Liver (tissue), 9 donors: Measurements from ENCODE around the gene FRK. TPM values are rescaled to one million over a fixed set of nuclear protein-coding genes. Genes with fewer than 3 reads are reported as not detected.
"Not testable (repeated sequence)": the region's sequence is repeated elsewhere in the genome, so short reads cannot be mapped to it uniquely, and the experiment has no call there.

Source experiments
- DNase-seq: peaks from one replicate; pipeline ENCODE4 v3.0.0-alpha.2; 2017; ENCODE audit warnings: low spot score
- H3K27ac ChIP-seq, 2 donors: one replicate each; pipeline ENCODE4 v1.7.0; 2013; ENCODE audit warnings: inconsistent platforms in 2 of 2, low read length in 2 of 2, control low read depth in 1 of 2, low read depth in 1 of 2, mild to moderate bottlenecking in 1 of 2
- H3K27me3 ChIP-seq, 4 donors: one replicate each; pipeline versions ENCODE4 v1.6.1 to v1.7.0; 2013; ENCODE audit warnings: low read length in 3 of 4, inconsistent platforms in 1 of 4, mild to moderate bottlenecking in 1 of 4, moderate library complexity in 1 of 4; ENCODE audit not compliant: control insufficient read depth in 4 of 4, insufficient read depth in 4 of 4
- H3K36me3 ChIP-seq, 4 donors: one replicate each; pipeline versions ENCODE4 v1.6.1 to v1.7.0; 2013; ENCODE audit warnings: low read length in 3 of 4, mild to moderate bottlenecking in 3 of 4, low read depth in 1 of 4, moderate library complexity in 1 of 4; ENCODE audit not compliant: control insufficient read depth in 4 of 4, insufficient read depth in 3 of 4
- H3K4me1 ChIP-seq, 4 donors: one replicate each; pipeline versions ENCODE4 v1.6.1 to v1.7.0; 2013; ENCODE audit warnings: low read length in 3 of 4, mild to moderate bottlenecking in 3 of 4, moderate library complexity in 1 of 4; ENCODE audit not compliant: control insufficient read depth in 4 of 4, insufficient read depth in 4 of 4
- H3K4me3 ChIP-seq, 3 donors: one replicate each; pipeline versions ENCODE4 v1.6.1 to v1.7.0; 2013; ENCODE audit warnings: low read length in 3 of 3, control low read depth in 1 of 3, low read depth in 1 of 3, mild to moderate bottlenecking in 1 of 3
- H3K9ac ChIP-seq, 2 donors: one replicate each; pipeline ENCODE4 v1.7.0; 2013; ENCODE audit warnings: low read length in 2 of 2, mild to moderate bottlenecking in 2 of 2, moderate library complexity in 2 of 2, control low read depth in 1 of 2, low read depth in 1 of 2
- H3K9me3 ChIP-seq, 4 donors: one replicate each; pipeline versions ENCODE4 v1.6.1 to v1.7.0; 2013; ENCODE audit warnings: low read length in 3 of 4; ENCODE audit not compliant: control insufficient read depth in 4 of 4
- ATF3 ChIP-seq: IDR thresholded peaks from 2 replicates; pipeline ENCODE4 v1.6.1; 2016; ENCODE audit warnings: antibody characterized with exemption
- EGR1 ChIP-seq, 2 donors: IDR thresholded peaks; 2 replicates each; pipeline ENCODE4 v1.6.1; 2016 to 2018; ENCODE audit warnings: antibody characterized with exemption in 2 of 2, low read depth in 2 of 2
- FOXA1 ChIP-seq: IDR thresholded peaks from 2 replicates; pipeline ENCODE4 v1.6.1; 2016; ENCODE audit warnings: antibody characterized with exemption
- FOXA2 ChIP-seq: IDR thresholded peaks from 2 replicates; pipeline ENCODE4 v1.6.1; 2016; ENCODE audit warnings: antibody characterized with exemption
- GABPA ChIP-seq, 2 donors: IDR thresholded peaks in 1 of 2; conservative IDR thresholded peaks in 1 of 2; 2 replicates each; pipeline ENCODE4 v1.6.1; 2016; ENCODE audit warnings: antibody characterized with exemption in 2 of 2, mild to moderate bottlenecking in 1 of 2, moderate library complexity in 1 of 2
- HNF4A ChIP-seq, 2 donors: conservative IDR thresholded peaks; 2 replicates each; pipeline ENCODE4 v1.6.1; 2016; ENCODE audit warnings: antibody characterized with exemption in 2 of 2, mild to moderate bottlenecking in 2 of 2
- HNF4G ChIP-seq: IDR thresholded peaks from 2 replicates; pipeline ENCODE4 v1.6.1; 2016; ENCODE audit warnings: antibody characterized with exemption
- JUND ChIP-seq, 2 donors: IDR thresholded peaks; 2 replicates each; pipeline ENCODE4 v1.6.1; 2016; ENCODE audit warnings: antibody characterized with exemption in 2 of 2
- MAX ChIP-seq: IDR thresholded peaks from 2 replicates; pipeline ENCODE4 v1.6.1; 2016; ENCODE audit warnings: antibody characterized with exemption
- NR2F2 ChIP-seq: IDR thresholded peaks from 2 replicates; pipeline ENCODE4 v1.6.1; 2016; ENCODE audit warnings: antibody characterized with exemption
- RAD21 ChIP-seq, 2 donors: IDR thresholded peaks; 2 replicates each; pipeline ENCODE4 v1.6.1; 2016; ENCODE audit warnings: antibody characterized with exemption in 2 of 2, mild to moderate bottlenecking in 2 of 2
- RXRA ChIP-seq, 2 donors: IDR thresholded peaks; 2 replicates each; pipeline ENCODE4 v1.6.1; 2017 to 2018; ENCODE audit warnings: antibody characterized with exemption in 2 of 2, mild to moderate bottlenecking in 1 of 2
- SP1 ChIP-seq: IDR thresholded peaks from 2 replicates; pipeline ENCODE4 v1.6.1; 2018; ENCODE audit warnings: antibody characterized with exemption, mild to moderate bottlenecking
- TAF1 ChIP-seq: conservative IDR thresholded peaks from 2 replicates; pipeline ENCODE4 v1.6.1; 2016; ENCODE audit warnings: antibody characterized with exemption, mild to moderate bottlenecking
- YY1 ChIP-seq: IDR thresholded peaks from 2 replicates; pipeline ENCODE4 v1.6.1; 2016; ENCODE audit warnings: antibody characterized with exemption, mild to moderate bottlenecking
- ZBTB33 ChIP-seq: IDR thresholded peaks from 2 replicates; pipeline ENCODE4 v1.6.1; 2016; ENCODE audit warnings: antibody characterized with exemption
- WGBS: extraction: QIAGEN DNeasy Blood & Tissue Kit; methylation state at CpG from one replicate; pipeline ENCODE4 v1.1.7; 2013; 5-methylcytosine and 5-hydroxymethylcytosine counted together
- polyA plus RNA-seq, 2 donors: library from polyadenylated mRNA; stranded (reverse) in 1 of 2; unstranded in 1 of 2; fragments of 200-250 nt in 1 of 2; fragments of >200 nt in 1 of 2; fragmentation: Nextera tagmentation in 1 of 2; extraction: Ambion mirVana in 1 of 2; gene quantifications; one replicate each; pipeline versions ENCODE4 v1.2.1 to v1.2.3, GENCODE V29; 2013 to 2015
- total RNA-seq, 2 donors: library from RNA; depleted of rRNA; stranded (reverse); fragments of >200 nt; gene quantifications; one replicate each; pipeline ENCODE4 v1.2.3, GENCODE V29; 2014
- TF ChIP-seq, protein P1 (sequence below): fragments of 150-350 bp; IDR thresholded peaks from 2 replicates; pipeline ENCODE4 v1.5.1; 2017; ENCODE audit warnings: improper control_type of control experiment, low read depth, low read length; ENCODE audit not compliant: missing input control
- TF ChIP-seq, protein P2 (sequence below): IDR thresholded peaks from 2 replicates; pipeline ENCODE4 v1.6.1; 2016; ENCODE audit warnings: antibody characterized with exemption, mild to moderate bottlenecking
- donor health status: healthy.
- donor health status: healthy.
- donor health status: healthy.
- donor health status: healthy.
- donor health status: healthy.

The FRK gene
- total and polyA plus RNA-seq, 4 donors = 3.6 to 26.8 (median 5.3) TPM

DNA sequence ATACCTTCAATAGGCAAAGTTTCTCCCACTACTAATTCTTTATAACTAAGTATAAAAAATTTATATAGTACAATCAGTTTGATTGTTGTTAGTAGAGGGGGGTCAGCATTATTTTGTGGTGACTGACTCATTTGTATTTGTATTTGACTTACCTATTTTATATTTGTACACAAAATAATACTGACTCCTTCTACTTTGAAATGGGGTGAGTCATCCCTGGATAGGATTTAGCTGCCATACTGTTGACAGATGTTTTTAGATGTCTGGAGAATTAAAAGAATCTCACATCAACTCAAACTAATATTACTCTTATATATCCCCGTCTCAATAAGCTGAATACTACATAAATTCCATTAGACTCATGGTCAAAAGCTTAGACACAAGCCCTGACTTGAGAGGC lies 114.9 kb downstream of the FRK start:
- peaks cover 0 to 25% (median 14%) of the 10 kb centered on the region in 4 donors for H3K36me3 ChIP-seq
- WGBS = 90% methylated on average over 1 of the region's 1 CpG
- TF ChIP-seq NR2F2 (no peak), SP1 (no peak), HNF4G (no peak), RXRA (IDR thresholded peaks at IDR 0.05) (no peak), RAD21 (IDR thresholded peaks at IDR 0.05) (no peak), MAX (no peak), FOXA2 (no peak), YY1 (no peak)
- no peak for DNase-seq
- no peak overlapping the region for H3K4me3 ChIP-seq
- H3K9ac ChIP-seq = no peak overlapping the region
- no peak overlapping the region for H3K27ac ChIP-seq
- H3K4me1 ChIP-seq = peaks cover 0 to 7% (median 5%) of the 10 kb centered on the region in 4 donors
- H3K27me3 ChIP-seq = no peaks in the 10 kb centered on the region
- no peaks in the 10 kb centered on the region for H3K9me3 ChIP-seq

- H3K27me3 ChIP-seq = no peaks in the 10 kb centered on the region
- H3K4me3 ChIP-seq = no peak overlapping the region
- no peak overlapping the region for H3K9ac ChIP-seq
- no peaks in the 10 kb centered on the region for H3K9me3 ChIP-seq
- H3K27ac ChIP-seq = no peak overlapping the region
- peaks cover 0 to 7% (median 5%) of the 10 kb centered on the region in 4 donors for H3K4me1 ChIP-seq
- peaks cover 0 to 25% (median 14%) of the 10 kb centered on the region in 4 donors for H3K36me3 ChIP-seq
- no peak for TF ChIP-seq RAD21 (IDR thresholded peaks at IDR 0.05)
- TF ChIP-seq, protein P1, sequence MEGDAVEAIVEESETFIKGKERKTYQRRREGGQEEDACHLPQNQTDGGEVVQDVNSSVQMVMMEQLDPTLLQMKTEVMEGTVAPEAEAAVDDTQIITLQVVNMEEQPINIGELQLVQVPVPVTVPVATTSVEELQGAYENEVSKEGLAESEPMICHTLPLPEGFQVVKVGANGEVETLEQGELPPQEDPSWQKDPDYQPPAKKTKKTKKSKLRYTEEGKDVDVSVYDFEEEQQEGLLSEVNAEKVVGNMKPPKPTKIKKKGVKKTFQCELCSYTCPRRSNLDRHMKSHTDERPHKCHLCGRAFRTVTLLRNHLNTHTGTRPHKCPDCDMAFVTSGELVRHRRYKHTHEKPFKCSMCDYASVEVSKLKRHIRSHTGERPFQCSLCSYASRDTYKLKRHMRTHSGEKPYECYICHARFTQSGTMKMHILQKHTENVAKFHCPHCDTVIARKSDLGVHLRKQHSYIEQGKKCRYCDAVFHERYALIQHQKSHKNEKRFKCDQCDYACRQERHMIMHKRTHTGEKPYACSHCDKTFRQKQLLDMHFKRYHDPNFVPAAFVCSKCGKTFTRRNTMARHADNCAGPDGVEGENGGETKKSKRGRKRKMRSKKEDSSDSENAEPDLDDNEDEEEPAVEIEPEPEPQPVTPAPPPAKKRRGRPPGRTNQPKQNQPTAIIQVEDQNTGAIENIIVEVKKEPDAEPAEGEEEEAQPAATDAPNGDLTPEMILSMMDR = no peak
- no peak for TF ChIP-seq SP1
- TF ChIP-seq TAF1 = no peak
- TF ChIP-seq NR2F2 = no peak
- TF ChIP-seq ZBTB33 = no peak
- TF ChIP-seq, protein P2, sequence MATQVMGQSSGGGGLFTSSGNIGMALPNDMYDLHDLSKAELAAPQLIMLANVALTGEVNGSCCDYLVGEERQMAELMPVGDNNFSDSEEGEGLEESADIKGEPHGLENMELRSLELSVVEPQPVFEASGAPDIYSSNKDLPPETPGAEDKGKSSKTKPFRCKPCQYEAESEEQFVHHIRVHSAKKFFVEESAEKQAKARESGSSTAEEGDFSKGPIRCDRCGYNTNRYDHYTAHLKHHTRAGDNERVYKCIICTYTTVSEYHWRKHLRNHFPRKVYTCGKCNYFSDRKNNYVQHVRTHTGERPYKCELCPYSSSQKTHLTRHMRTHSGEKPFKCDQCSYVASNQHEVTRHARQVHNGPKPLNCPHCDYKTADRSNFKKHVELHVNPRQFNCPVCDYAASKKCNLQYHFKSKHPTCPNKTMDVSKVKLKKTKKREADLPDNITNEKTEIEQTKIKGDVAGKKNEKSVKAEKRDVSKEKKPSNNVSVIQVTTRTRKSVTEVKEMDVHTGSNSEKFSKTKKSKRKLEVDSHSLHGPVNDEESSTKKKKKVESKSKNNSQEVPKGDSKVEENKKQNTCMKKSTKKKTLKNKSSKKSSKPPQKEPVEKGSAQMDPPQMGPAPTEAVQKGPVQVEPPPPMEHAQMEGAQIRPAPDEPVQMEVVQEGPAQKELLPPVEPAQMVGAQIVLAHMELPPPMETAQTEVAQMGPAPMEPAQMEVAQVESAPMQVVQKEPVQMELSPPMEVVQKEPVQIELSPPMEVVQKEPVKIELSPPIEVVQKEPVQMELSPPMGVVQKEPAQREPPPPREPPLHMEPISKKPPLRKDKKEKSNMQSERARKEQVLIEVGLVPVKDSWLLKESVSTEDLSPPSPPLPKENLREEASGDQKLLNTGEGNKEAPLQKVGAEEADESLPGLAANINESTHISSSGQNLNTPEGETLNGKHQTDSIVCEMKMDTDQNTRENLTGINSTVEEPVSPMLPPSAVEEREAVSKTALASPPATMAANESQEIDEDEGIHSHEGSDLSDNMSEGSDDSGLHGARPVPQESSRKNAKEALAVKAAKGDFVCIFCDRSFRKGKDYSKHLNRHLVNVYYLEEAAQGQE = no peak
- no peak for TF ChIP-seq JUND (IDR thresholded peaks at IDR 0.05)
- TF ChIP-seq MAX = no peak
- TF ChIP-seq YY1 = no peak
- no peak for TF ChIP-seq FOXA1
- no peak for TF ChIP-seq GABPA (IDR thresholded peaks at IDR 0.05 in 1 of 2, conservative IDR thresholded peaks at IDR 0.05 in 1 of 2)
- TF ChIP-seq RXRA (IDR thresholded peaks at IDR 0.05) = no peak
- no peak for TF ChIP-seq ATF3
- TF ChIP-seq HNF4A (conservative IDR thresholded peaks at IDR 0.05) = no peak
- no peak for TF ChIP-seq EGR1 (IDR thresholded peaks at IDR 0.05; ENCODE audit: low read depth in 2 of 2)
- 95% methylated on average over 1 of the region's 1 CpG for WGBS
- no peak for DNase-seq
Observed at GRCh38 chr6:115945306-115945705, 115.4 kb downstream of the FRK start.

DNA sequence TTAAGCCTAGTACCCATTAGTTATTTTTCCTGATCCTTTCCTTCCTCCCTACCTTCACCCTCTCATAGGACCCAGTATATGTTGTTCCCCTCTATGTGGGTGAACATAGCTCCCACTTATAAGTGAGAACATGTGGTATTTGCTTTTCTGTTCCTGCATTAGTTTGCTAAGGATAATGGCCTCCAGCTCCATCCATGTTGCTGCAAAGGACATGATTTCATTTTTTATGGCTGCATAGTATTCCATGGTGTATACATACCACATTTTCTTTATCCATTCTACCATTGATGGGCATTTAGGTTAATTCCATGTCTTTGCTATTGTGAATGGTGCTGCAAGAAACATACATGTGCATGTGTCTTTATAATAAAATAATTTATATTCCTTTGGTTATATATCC lies 115.9 kb downstream of the FRK start:
- not testable (repeated sequence) for H3K9ac ChIP-seq, H3K27ac ChIP-seq, H3K4me1 ChIP-seq, H3K4me3 ChIP-seq, H3K27me3 ChIP-seq, DNase-seq, H3K9me3 ChIP-seq
- peaks cover 0 to 25% (median 14%) of the 10 kb centered on the region in 4 donors for H3K36me3 ChIP-seq

GRCh38 chr6:115937502-115937901 lies 123.2 kb downstream of the FRK start:
- H3K27ac ChIP-seq, H3K4me1 ChIP-seq, H3K4me3 ChIP-seq, H3K9me3 ChIP-seq, DNase-seq, H3K27me3 ChIP-seq, H3K9ac ChIP-seq: not testable (repeated sequence)
- peaks cover 0 to 10% (median 7%) of the 10 kb centered on the region in 4 donors for H3K36me3 ChIP-seq
- 42% methylated on average over 2 of the region's 2 CpGs for WGBS
